K562 (cell line): ENCODE results near the gene CTXN3. TPM values are rescaled to one million over a fixed set of nuclear protein-coding genes. Genes with fewer than 3 reads are reported as not detected.

Experiments used
- ATAC-seq: fragments of 200-7000 bp; cut with Tn5 transposase; 3 replicates; pipeline ENCODE4 v1.9.1; 2020; ENCODE audit warnings: moderate library complexity
- BruUV-seq: library from RNA; stranded (reverse); fragments of 400-500 nt; replicated peaks from 2 replicates; lab custom pipeline; 2021; lab: Mats Ljungman, UMichigan
- CTCF ChIA-PET: fragments of 300-600 bp; formaldehyde crosslinking; extraction: SDS; loops from one replicate; lab custom pipeline; 2021; ENCODE audit warnings: low intra/inter-chr PET ratio; lab: Yijun Ruan, JAX
- POLR2A ChIA-PET: fragments of 300-600, 350-650 bp; sonication (Branson Sonifier 250); formaldehyde crosslinking; extraction: SDS; loops from one replicate; lab custom pipeline; 2021; ENCODE audit warnings: antibody characterized with exemption, inconsistent platforms; lab: Yijun Ruan, JAX
- DNase-seq, 4 experiments: peaks; one replicate each; pipeline versions ENCODE4 v3.0.0 to v3.0.0-alpha.2; 2011 to 2018; ENCODE audit warnings: low spot score in 3 of 4, mixed read lengths in 3 of 4; ENCODE audit errors: extremely low read depth in 1 of 4
- FAIRE-seq: peaks from 2 replicates; lab custom pipeline; 2011; peaks lifted over from hg19 to GRCh38; lab: Jason Lieb, UNC
- H2AFZ ChIP-seq: 2 replicates; pipeline ENCODE4 v1.6.0; 2011; ENCODE audit warnings: low read depth, low read length, control low read depth, inconsistent platforms
- H3K27ac ChIP-seq: fragments of 200-600 bp; 3 replicates; pipeline ENCODE4 v1.8.0; 2011; ENCODE audit warnings: low read depth, mild to moderate bottlenecking, control low read depth, inconsistent platforms, low read length, moderate library complexity, mixed read lengths; ENCODE audit errors: extremely low read depth
- H3K27me3 ChIP-seq, 2 experiments: fragments of 300-600 bp in 1 of 2; 2 replicates in 1 of 2; 3 replicates in 1 of 2; pipeline versions ENCODE4 v1.6.0 to v1.8.0; 2011; ENCODE audit warnings: inconsistent platforms in 2 of 2, low read length in 2 of 2, mild to moderate bottlenecking in 1 of 2, mixed read lengths in 1 of 2, moderate library complexity in 1 of 2; ENCODE audit not compliant: control insufficient read depth in 2 of 2, insufficient read depth in 2 of 2
- H3K36me3 ChIP-seq: fragments of 300-600 bp; 3 replicates; pipeline ENCODE4 v1.8.0; 2011; ENCODE audit warnings: mild to moderate bottlenecking, low read length, inconsistent platforms; ENCODE audit not compliant: control insufficient read depth, insufficient read depth
- H3K4me1 ChIP-seq, 2 experiments: fragments of 200-600 bp in 1 of 2; replicated peaks in 1 of 2; 2 replicates in 1 of 2; 3 replicates in 1 of 2; pipeline versions ENCODE4 v1.5.1 to v1.8.0; 2011; ENCODE audit warnings: inconsistent platforms in 2 of 2, low read length in 2 of 2, mild to moderate bottlenecking in 1 of 2, mixed read lengths in 1 of 2, moderate library complexity in 1 of 2; ENCODE audit not compliant: control insufficient read depth in 2 of 2, insufficient read depth in 2 of 2
- H3K4me2 ChIP-seq: 2 replicates; pipeline ENCODE4 v1.6.1; 2011; ENCODE audit warnings: low read length, control low read depth, inconsistent platforms, mixed read lengths; ENCODE audit not compliant: insufficient read depth
- H3K4me3 ChIP-seq: fragments of 200-600 bp; sonication (generic), shearing (Covaris generic); 2 replicates; pipeline ENCODE4 v1.5.1; 2016; ENCODE audit warnings: control low read depth, inconsistent platforms
- H3K79me2 ChIP-seq: fragments of 200-600 bp; 3 replicates; pipeline ENCODE4 v1.8.0; 2011; ENCODE audit warnings: low read length, inconsistent platforms; ENCODE audit not compliant: control insufficient read depth, insufficient read depth
- H3K9ac ChIP-seq, 2 experiments: 2 replicates each; pipeline versions ENCODE4 v1.6.0 to v1.6.1; 2011; ENCODE audit warnings: low read depth in 2 of 2, low read length in 2 of 2, control low read depth in 1 of 2, inconsistent platforms in 1 of 2, mild to moderate bottlenecking in 1 of 2, mixed read lengths in 1 of 2; ENCODE audit not compliant: insufficient read depth in 1 of 2
- H3K9me1 ChIP-seq: one replicate; pipeline ENCODE4 v1.6.0; 2011; ENCODE audit warnings: inconsistent platforms, mild to moderate bottlenecking, low read length, moderate library complexity; ENCODE audit not compliant: control insufficient read depth, insufficient read depth
- H3K9me3 ChIP-seq: replicated peaks from 2 replicates; pipeline ENCODE4 v1.5.1; 2011; ENCODE audit warnings: low read depth, low read length, inconsistent platforms; ENCODE audit not compliant: control insufficient read depth, insufficient read depth
- H4K20me1 ChIP-seq: replicated peaks from 2 replicates; pipeline ENCODE4 v1.6.1; 2011; ENCODE audit warnings: low read length, inconsistent platforms, mixed read lengths; ENCODE audit not compliant: control insufficient read depth, insufficient read depth
- ADNP ChIP-seq: fragments of 200-800 bp; sonication (Bioruptor generic); IDR thresholded peaks from 2 replicates; pipeline ENCODE4 v1.6.1; 2016; ENCODE audit warnings: missing genetic modification characterization, missing compliant biosample characterization
- CC2D1A ChIP-seq: fragments of 450-650 bp; IDR thresholded peaks from 2 replicates; pipeline ENCODE4 v1.6.1; 2017; ENCODE audit warnings: mild to moderate bottlenecking
- COPS2 ChIP-seq: fragments of 450-650 bp; conservative IDR thresholded peaks from 2 replicates; pipeline ENCODE4 v1.6.1; 2016; ENCODE audit warnings: mild to moderate bottlenecking, moderate library complexity
- E2F3 ChIP-seq: fragments of 250-450 bp; sonication (Bioruptor Pico); IDR thresholded peaks from 2 replicates; pipeline ENCODE4 v1.4.0; 2020; ENCODE audit warnings: mild to moderate bottlenecking
- ETS2 ChIP-seq: IDR thresholded peaks from 2 replicates; pipeline ENCODE4 v1.6.1; 2016; ENCODE audit warnings: borderline replicate concordance, missing genetic modification characterization, mild to moderate bottlenecking, moderate library complexity, missing compliant biosample characterization; ENCODE audit not compliant: poor library complexity, severe bottlenecking
- MAX ChIP-seq: sonication (generic); formaldehyde crosslinking; IDR thresholded peaks from 2 replicates; pipeline ENCODE4 v1.9.0; 2022; ENCODE audit warnings: mild to moderate bottlenecking, missing genetic modification reagents
- NFE2L1 ChIP-seq: fragments of 450-650 bp; IDR thresholded peaks from 2 replicates; pipeline ENCODE4 v1.6.1; 2016; ENCODE audit warnings: missing genetic modification characterization, low read depth, mild to moderate bottlenecking, missing compliant biosample characterization, moderate library complexity, borderline replicate concordance
- RERE ChIP-seq: sonication (generic); formaldehyde crosslinking; IDR thresholded peaks from 2 replicates; pipeline ENCODE4 v1.8.0; 2023; ENCODE audit warnings: missing genetic modification reagents, mild to moderate bottlenecking, borderline replicate concordance
- SAFB2 ChIP-seq: fragments of 200-400 bp; formaldehyde crosslinking; IDR thresholded peaks from 2 replicates; pipeline ENCODE4 v1.6.1; 2018; ENCODE audit warnings: borderline replicate concordance, low read length, low read depth, moderate library complexity; ENCODE audit not compliant: severe bottlenecking
- TAF7 ChIP-seq: fragments of 450-650 bp; IDR thresholded peaks from 2 replicates; pipeline ENCODE4 v1.6.1; 2016; ENCODE audit warnings: missing genetic modification characterization, missing compliant biosample characterization
- ZBTB49 ChIP-seq: sonication (generic); formaldehyde crosslinking; IDR thresholded peaks from 2 replicates; pipeline ENCODE4 v1.8.0; 2022; ENCODE audit warnings: missing genetic modification reagents, mild to moderate bottlenecking, borderline replicate concordance
- ZNF217 ChIP-seq: sonication (generic); formaldehyde crosslinking; IDR thresholded peaks from 2 replicates; pipeline ENCODE4 v1.8.0; 2022; ENCODE audit warnings: mild to moderate bottlenecking, missing genetic modification reagents
- WGBS: fragments of 100-300 bp; shearing (Covaris generic); methylation state at CpG from one replicate; pipeline ENCODE4 v1.1.6; 2016; ENCODE audit warnings: low coverage, mixed read lengths; ENCODE audit not compliant: insufficient coverage; ENCODE audit errors: missing lambda C conversion rate; 5-methylcytosine and 5-hydroxymethylcytosine counted together
- in situ Hi-C: fragments of 300-500 bp; cut with MboI; formaldehyde crosslinking; loops from 4 replicates; pipeline ENCODE4 v1.15.0; 2018; ENCODE audit warnings: inconsistent platforms, mixed read lengths
- intact Hi-C: fragments of 100-400 bp; cut with micrococcal nuclease; formaldehyde crosslinking; loops from 2 replicates; pipeline ENCODE4 v1.14.2; 2022
- polyA plus RNA-seq, 8 experiments: library from polyadenylated mRNA; depleted of rRNA in 4 of 8; stranded (reverse) in 5 of 8; unstranded in 3 of 8; fragments of >200 nt; fragmentation: Nextera tagmentation in 2 of 8; fragmentation: Illumina TruSeq in 1 of 8; extraction: Ambion mirVana in 2 of 8; extraction: Trizol in 1 of 8; gene quantifications; 2 replicates each; pipeline versions ENCODE4 v1.2.1 to v1.2.3, GENCODE V29; 2011 to 2014; ENCODE audit warnings: inconsistent platforms in 1 of 8, missing spikeins in 1 of 8
- total RNA-seq, 7 experiments: library from RNA; depleted of rRNA in 6 of 7; stranded (reverse); fragments of >200 nt in 6 of 7; fragmentation: Illumina TruSeq in 2 of 7; extraction: Trizol in 2 of 7; gene quantifications; 2 replicates each; pipeline versions ENCODE4 v1.2.1 to v1.2.3, GENCODE V29; 2011 to 2021; ENCODE audit warnings: low replicate concordance in 1 of 7

Gene CTXN3
- total and polyA plus RNA-seq, 9 of the 15 experiments (the other 6 are each of a cell fraction or from before 2014, with no cell fraction given): not detected

GRCh38 chr5:127660047-127660733 lies 11.3 kb downstream of the CTXN3 start:
- H3K36me3 ChIP-seq: no peaks in the 10 kb centered on the region
- DNase-seq: no peak
- no peaks in the 10 kb centered on the region for H3K9me3 ChIP-seq
- in situ Hi-C loops: no loop called here
- FAIRE-seq: no peak
- H3K27me3 ChIP-seq: peaks cover 0 to 5% of the 10 kb centered on the region in 2 experiments; a peak in 2 of 5 replicates
- H2AFZ ChIP-seq: no peak overlapping the region
- no peaks in the 10 kb centered on the region for H4K20me1 ChIP-seq
- H3K79me2 ChIP-seq: no peaks in the 10 kb centered on the region
- no peaks in the 10 kb centered on the region for H3K4me1 ChIP-seq
- CTCF ChIA-PET: no interaction called here
- H3K9ac ChIP-seq: no peak overlapping the region
- intact Hi-C loops: no loop called here
- no peaks in the 10 kb centered on the region for H3K9me1 ChIP-seq
- no peak for TF ChIP-seq ADNP (tag)
- TF ChIP-seq CC2D1A: no peak
- TF ChIP-seq ZNF217 (CRISPR knock-in tag): no peak
- no peak for TF ChIP-seq MAX (CRISPR knock-in tag)
- no peak for TF ChIP-seq SAFB2
- no peak for TF ChIP-seq RERE (CRISPR knock-in tag)
- TF ChIP-seq NFE2L1 (tag): no peak
- no peak for TF ChIP-seq TAF7
- no peak for TF ChIP-seq ZBTB49 (CRISPR knock-in tag)
- no peak for TF ChIP-seq ETS2 (tag)
- no peak for TF ChIP-seq COPS2
- TF ChIP-seq E2F3 (CRISPR knock-in tag): no peak
- POLR2A ChIA-PET: interaction anchor here (1.3 kb wide), 1 partner anchor 10 kb away, joined by 4 read pairs; no protein-coding TSS in a partner anchor
- no peak overlapping the region for H3K27ac ChIP-seq
- BruUV-seq: no TSS peak
- ATAC-seq: no peak
- 0% methylated on average over 3 of the region's 3 CpGs for WGBS
- H3K4me2 ChIP-seq: no peak overlapping the region
- no peak overlapping the region for H3K4me3 ChIP-seq
